Skeletal muscle cell (primary cell): ENCODE measurements around the gene PCBP4.

Experiments
- DNase-seq: peaks from one replicate; pipeline ENCODE4 v3.0.0-alpha.2; 2010; ENCODE audit warnings: low read depth
- H3K4me3 ChIP-seq: 2 replicates; pipeline ENCODE4 v1.5.1; 2011; ENCODE audit warnings: low read depth, mild to moderate bottlenecking, control low read depth, low read length, moderate library complexity

The PCBP4 gene

GRCh38 chr3:51967384-51968169, at the start of gene PCBP4:
PCBP4 (minus strand) TSS chr3:51967454; CDS start chr3:51961240, 6,214 bp downstream.
- DNase-seq: no peak
- peak within 1 kb of the TSS; percentile 75 for H3K4me3 ChIP-seq

DNA sequence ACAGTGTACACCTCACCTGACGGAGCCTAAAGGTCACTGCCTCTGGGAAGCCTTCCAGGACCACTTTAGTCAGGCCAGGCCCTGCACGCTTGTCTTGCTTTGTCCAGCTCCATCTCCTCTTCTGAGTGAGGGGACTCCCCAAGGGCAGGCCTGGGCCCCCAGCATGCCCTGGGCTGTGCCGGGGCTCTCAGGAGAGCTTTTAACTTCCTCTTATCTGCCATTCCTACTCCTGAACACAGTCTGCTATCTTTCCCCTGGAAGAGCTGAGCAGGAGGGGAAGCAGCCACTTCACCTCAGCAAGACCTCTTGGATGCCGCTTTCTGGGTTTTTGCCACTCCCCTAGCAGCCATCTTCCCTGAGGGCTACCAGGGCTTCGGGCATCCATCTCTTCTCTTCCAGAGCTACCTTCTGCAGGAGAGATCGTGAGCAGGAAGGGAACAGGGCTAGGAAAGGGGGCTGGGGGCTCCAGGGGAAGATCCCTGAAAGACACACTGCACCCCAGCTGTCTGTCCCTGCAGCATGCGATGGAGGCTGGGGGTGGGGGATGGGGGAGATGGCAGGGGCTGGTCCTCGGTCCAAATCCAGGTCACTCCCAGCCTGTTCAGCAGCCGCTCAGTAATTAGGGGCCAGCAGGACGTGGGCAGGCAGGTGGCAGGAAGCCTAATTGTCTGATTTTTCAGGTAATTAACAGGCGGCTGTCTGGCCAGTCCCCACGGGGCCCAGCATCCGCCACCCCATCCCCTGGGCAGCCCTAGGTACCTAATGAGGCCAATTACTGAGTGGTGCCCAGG, 48.4 kb upstream of the PCBP4 start:
- no peak for DNase-seq
- H3K4me3 ChIP-seq: no peak overlapping the region

DNA sequence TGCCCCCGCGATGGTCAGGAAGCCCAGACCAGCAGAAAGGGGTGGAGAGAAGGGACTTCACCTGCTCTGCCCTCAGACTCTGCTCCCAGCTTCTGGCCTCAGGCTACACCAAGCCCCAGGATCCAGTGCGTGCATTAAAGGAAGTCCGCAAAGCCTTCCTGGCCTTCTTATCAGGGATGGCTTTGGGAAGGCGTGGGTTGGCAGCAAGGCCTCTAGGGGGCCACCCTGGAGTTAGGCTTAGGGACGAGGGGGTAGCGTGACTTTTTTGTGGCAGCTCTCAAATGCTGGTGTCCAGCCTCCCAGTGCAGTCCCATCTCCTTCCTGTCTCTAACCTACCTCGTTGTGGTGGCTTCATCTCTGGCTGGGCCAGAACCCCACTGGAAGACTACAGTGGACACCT, 47.4 kb upstream of the PCBP4 start:
- H3K4me3 ChIP-seq: no peak overlapping the region
- no peak for DNase-seq

DNA sequence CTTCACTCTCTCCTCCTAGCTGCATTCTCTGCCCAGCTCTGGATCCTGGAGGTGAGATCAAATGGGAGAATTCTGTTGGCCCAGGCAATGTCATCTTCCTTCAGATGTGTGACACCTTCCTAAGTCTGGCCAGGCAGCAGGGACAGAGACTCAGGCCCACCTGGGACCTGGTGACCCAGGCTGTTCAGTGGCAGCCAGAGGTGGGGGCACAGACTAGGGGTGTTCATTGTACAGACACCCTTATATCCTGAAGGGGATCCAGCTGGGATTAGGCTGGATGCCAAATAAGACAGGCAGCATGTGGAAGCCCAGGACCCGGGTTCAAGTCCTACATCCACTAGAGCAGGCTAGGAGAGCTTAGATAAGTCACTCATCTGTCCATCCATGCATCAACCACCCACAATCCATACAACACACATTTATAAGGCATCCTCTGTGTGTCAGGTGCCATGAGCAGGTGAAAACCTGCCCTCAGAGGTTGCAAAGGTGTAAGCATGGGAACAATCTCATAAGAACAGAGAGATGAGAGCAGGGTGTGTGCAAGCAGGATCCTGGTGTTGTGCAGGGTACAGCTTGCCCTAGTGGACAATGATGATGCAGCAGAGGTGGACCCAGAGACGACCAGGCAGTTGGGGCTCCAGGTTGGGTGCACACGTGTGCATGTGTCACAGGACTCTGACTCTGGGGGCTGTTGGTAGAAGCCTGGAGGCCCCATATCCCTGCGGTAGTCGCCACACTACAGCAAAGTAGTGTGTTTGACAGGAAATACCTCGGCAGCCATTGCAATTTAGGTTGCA, 46.7 kb upstream of the PCBP4 start:
- no peak overlapping the region for H3K4me3 ChIP-seq
- no peak for DNase-seq

GRCh38 chr3:52012699-52013098, 45.4 kb upstream of the PCBP4 start:
- no peak for DNase-seq
- no peak overlapping the region for H3K4me3 ChIP-seq

DNA sequence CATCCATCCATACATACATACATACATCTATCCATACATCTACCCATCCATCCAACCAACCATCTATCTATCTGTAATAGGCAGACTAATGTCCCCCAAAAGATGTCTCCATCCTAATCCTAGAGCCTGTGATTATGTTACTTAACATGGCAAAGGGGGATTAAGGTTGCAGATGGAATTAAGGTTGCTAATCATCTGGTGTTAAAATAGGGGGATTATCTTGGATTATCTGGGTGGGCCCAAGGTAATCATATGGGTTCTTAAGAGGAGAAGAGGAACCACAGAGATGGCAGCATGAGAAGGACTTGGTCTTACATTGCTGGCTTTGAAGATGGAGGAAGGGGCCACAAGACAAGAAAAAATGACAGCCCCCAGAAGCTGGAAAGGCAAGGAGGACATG, 43.2 kb upstream of the PCBP4 start:
- H3K4me3 ChIP-seq: no peak overlapping the region
- DNase-seq: no peak

DNA sequence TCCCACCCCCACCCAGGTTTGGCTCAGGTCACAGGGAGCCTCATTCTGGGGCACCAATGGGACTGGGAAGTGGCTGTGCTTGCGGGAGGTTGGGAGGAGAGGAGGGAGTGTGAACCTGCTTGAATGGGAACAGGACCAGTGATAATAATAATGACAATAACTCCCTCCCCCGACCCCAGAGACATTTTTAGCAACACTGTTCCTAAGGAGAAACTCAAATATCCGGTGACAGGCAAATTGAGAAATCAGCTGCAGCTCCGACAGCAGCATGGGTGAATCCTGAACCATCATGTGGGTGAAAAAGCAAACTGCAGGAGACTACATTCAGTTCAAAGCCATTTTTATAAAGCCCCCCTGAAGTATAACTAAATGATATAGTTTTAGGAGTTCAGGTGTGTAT, 40.0 kb upstream of the PCBP4 start:
- no peak overlapping the region for H3K4me3 ChIP-seq
- no peak for DNase-seq

DNA sequence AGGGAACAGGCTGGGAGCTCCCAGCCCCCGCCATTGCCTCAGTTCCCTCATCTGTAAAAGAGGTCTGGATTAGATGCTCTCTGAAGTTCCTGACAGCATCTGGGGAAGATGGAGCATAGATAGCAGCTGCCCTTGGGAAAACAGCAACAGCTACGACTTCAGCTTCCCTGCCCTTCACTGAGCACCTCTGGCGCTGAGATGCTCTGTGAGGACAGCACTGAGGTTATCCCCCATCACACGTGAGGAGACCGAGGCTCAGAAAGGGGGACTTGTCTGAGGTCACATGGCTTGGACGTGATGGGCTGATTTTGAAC, 39.5 kb upstream of the PCBP4 start:
- H3K4me3 ChIP-seq: no peak overlapping the region
- no peak for DNase-seq

DNA sequence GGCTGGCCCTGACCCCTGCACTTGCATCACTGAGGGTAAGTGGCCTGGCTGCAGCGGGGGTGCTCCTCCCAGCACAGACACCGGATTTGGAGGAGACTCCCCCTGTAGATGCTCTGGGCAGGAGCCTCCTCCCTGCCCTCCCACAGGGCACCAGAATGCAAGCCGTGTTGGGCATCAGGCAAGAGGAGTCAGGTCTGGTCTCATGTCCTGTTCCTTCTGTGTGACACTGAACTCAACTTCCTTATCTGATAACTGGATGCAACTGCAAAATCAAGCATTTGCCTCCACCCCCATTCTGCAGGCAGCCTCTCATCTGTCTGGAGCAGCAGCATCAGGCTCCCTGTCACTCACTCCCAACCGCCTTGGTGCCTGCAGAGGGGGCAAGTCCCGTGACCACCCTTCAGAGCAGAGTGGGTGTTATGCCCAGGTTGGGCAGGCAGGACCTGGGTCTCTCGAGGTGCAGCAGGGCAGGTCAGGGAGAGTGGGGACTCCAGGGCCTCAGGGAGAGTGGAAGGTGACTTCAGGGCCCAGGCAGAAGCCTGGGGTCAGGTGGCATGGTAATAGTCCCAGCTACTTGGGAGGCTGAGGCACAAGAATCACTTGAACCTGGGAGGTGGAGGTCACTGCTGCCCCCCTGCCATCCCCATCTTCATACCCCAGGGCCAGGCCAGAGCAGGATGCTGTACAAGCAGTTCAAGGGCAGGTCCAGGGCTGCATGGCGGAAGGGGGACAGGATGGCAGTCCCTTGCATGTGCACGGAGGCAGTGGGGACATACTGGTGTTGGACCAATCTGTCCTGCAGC, 39.0 kb upstream of the PCBP4 start:
- no peak overlapping the region for H3K4me3 ChIP-seq
- DNase-seq: no peak

- H3K4me3 ChIP-seq: no peak overlapping the region
- DNase-seq: peak; percentile 56
These were observed 38.3 kb upstream of the PCBP4 start for GRCh38 chr3:52005571-52005986.

- no peak overlapping the region for H3K4me3 ChIP-seq
- DNase-seq: no peak
These were observed 37.7 kb upstream of the PCBP4 start for GRCh38 chr3:52004906-52005395.

DNA sequence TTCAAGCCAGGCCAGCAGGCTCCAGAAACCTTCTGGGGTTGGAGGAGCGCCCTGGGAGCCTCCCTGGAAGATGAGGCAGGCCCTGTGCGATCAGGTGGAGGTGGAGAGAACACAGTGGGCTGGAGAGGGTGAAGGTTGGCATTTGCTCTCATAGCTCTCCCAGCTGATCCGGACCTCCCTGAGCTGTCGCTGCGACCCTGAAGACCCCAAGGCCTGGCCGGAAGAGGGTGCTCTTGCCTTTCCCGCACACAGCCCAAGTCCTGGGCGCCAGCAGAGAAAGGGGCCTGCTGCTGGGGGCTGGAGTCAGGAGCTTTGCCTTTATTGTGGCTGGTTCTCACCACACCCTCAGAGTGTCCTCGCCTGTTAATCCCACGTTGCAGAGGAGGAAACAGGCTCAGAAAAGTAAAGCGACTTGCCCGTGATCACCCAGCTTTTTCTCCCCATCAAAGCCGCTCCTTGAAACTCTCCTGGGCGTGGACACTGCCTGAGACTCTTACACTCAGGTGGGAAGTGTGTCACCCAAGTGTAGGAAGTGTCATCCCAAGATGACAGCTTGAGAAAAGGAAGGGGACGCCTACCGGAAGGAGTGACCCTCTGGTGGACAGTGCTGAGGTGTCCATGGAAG, 37.0 kb upstream of the PCBP4 start:
- peak; percentile 20 for DNase-seq
- no peak overlapping the region for H3K4me3 ChIP-seq

GRCh38 chr3:52002748-52003147, 35.5 kb upstream of the PCBP4 start:
- no peak overlapping the region for H3K4me3 ChIP-seq
- DNase-seq: no peak

DNA sequence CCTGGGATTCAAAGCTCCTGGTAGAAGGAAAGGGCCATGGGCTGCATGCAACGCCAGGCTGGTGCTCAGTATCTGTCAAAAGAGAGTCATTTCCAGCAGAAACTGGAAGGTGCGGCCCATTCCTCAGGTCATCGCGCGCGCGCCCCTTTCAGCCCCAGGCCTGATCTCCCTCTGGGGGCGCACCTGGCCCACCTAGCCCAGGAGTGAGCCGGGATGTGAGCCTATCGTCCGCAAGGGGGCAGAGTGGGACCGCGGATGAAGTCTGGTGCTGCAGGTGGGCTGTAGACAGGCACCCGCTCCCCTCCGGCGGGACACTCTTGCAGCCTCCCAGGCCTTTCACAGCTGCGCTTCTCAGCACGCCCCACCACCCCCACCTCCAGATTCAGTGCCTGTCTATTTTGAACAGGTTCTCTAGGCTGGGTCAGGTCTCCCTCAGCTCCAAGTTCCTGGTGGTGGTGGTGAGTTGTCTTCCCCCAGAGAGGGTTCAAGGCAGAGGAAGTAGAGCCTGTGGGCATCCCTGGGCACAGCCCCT, 34.3 kb upstream of the PCBP4 start:
- no peak overlapping the region for H3K4me3 ChIP-seq
- no peak for DNase-seq

DNA sequence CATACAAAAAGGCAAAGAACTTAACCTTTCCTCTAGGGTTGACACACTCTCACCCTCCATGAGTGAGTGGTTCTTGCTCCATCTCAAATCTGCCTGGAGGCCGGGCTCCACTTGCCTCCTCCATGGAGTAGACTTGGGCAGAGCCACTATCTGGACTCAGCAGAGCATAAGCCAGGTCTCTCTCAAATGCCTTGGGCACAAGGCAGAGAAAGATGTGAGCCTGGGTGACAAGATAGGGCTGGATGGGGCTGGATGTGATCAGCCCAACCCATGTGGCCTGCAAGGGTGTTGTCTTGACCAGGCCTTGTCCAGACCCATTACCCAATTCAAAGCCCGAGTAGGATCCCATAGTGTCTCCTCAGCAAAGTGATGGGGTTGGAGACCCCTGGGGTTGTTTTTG, 32.6 kb upstream of the PCBP4 start:
- no peak for DNase-seq
- no peak overlapping the region for H3K4me3 ChIP-seq

- H3K4me3 ChIP-seq: no peak overlapping the region
- DNase-seq: no peak
These were observed 31.5 kb upstream of the PCBP4 start for GRCh38 chr3:51998774-51999173.

DNA sequence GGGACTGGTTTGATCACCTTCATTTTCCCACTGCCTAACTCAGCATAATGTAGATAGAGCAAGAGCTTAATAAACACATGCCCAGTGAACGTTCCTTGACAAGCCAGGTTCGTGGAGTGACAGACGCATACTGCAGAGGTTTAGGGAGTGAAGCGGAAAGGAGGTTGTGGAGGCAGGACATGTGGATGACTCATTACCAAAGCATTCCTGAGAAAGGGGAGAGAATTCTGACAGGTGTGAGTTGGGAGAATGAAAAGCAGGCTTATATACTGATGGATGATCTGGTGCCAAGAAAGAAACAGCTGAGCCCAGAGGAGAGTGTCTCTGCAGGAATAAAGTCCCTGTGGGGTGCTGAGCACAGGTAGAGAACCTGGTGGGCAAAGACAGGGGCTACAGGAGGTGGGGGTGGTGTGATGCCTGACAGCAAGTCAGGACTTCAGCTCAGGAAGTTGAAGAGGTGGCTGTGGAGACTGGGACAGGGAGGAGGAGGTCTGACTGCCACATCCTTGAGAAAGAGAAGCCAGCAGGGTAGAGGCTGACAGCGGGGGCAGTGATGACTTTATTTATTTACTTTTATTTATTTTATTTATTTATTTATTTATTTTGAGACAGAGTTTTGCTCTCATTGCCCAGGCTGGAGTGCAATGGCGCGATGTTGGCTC, 30.8 kb upstream of the PCBP4 start:
- H3K4me3 ChIP-seq: no peak overlapping the region
- DNase-seq: no peak

- no peak for DNase-seq
These were observed 29.9 kb upstream of the PCBP4 start for GRCh38 chr3:51997172-51997571.

More at GRCh38 chr3:51997172-51997571, 29.9 kb upstream of the PCBP4 start:
- H3K4me3 ChIP-seq: no peak overlapping the region
